ENCODE results near the gene ZNF236.

The ZNF236 gene

GRCh38 chr18:76866666-76867065 lies 44.3 kb downstream of the ZNF236 start:
- no peak for DNase-seq

DNA sequence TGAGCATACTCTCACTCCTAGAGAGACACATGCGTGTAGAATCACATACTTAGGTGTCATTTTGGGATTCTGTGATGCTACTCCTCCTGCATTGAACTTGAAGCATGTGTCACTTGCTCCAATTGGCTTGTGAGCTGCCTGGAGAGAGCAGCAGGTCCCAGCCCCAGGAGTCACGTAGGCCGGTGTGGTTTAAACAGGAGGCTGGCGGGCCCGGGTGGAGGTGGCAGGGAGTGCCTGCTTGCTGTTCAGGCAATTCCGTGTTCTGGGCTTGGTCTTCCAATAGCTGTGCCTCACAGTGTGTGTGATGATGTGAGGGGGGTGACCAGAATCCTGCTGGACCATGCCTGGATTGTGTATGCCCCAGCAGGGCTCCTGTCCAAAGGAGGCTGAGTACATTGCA lies 51.0 kb downstream of the ZNF236 start:
- no peak for DNase-seq

DNA sequence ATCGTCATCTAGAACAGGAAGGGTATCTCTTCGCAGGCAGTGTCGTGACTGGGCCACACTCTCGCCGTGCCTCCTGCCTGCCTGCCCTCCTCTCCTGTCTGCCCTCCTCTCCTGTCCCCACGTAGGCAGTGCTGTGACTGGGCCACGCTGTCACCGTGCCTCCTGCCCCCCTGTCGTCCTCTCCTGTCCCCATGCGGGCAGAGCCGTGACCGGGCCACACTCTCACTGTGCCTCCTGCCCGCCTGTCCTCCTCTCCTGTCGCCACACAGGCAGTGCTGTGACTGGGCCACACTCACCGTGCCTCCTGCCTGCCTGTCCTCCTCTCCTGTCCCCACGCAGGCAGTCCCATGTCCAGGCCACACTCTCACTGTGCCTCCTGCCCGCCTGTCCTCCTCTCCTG lies 51.4 kb downstream of the ZNF236 start:
- DNase-seq: no peak

DNA sequence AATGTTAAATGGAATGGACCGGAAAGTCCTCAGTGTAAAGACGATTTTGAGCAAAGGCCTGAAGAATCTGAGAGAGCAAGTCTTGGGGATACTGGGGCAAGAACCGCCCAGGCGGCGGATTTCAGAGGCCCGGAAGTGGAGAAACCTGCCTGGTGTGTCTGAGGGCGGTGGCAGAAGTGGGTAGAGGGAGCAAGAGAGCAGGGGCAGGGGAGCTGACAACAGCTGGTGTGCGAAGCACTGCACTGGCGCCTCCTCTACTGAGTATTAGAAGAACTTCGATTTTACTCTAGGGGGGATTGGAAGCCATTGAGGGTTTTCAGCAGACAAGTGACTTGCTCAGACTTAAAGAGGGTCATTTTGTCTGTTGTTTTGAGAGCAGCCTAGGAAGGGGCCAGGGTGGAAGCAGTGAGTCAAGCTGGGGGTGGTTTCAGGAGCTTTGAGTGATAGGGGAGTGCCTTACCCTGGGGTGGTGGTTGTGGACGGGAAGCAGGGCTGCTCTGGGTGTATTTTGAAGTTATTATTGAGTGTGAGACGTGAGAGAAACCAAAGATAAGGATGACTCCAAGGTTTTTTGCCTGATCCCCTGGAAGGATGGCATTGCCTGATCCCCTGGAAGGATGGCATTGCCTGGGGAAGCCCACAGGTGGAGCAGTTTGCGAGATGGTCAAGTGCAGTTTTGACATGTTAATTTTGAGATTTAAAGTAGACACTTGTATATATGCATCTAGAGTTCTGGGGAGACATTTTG lies 52.5 kb downstream of the ZNF236 start:
- no peak for DNase-seq

- peak; percentile 19 to 40 for DNase-seq
These were observed 53.3 kb downstream of the ZNF236 start for GRCh38 chr18:76875390-76876325.

DNA sequence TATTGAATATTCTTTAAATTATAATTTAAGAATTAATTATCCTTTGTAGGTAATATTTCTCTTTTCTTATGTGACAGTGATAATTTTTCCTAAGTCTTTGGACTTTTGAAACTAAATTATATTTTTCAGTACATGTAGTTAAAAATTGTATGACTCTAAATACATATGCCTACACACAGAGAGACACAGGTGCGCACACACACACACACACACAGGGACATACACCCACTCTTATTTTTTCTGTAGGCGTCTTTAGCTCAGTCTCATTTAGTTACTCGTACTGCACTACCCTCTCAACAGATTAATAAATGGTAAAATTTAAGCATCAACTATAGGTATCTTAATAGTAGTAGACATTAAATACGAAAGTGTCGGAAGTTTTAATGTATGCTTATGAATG lies 56.1 kb downstream of the ZNF236 start:
- DNase-seq: no peak

GRCh38 chr18:76880026-76880425 lies 57.7 kb downstream of the ZNF236 start:
- no peak for DNase-seq

- no peak for DNase-seq
These were observed 59.4 kb downstream of the ZNF236 start for GRCh38 chr18:76881744-76882143.

DNA sequence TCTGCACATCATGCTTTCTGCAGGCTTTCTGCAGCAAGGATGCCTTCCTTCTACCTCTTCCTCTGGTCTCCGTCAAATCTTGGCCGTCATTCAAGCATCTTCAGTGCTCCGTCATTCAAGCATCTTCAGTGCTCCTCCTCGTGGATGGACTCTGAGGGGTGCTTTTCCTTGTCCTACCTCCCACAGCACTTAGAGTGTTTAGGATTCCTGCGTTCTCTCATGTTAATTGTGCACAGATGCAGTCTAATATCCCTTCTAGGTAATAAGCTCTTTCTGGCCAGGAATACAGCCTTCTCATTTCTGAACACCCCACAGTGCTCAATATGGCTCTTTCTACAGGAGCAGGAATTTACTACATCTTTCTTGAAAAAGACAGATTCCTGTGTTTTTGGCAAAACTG lies 59.8 kb downstream of the ZNF236 start:
- DNase-seq: no peak

- no peak for DNase-seq
These were observed 62.6 kb downstream of the ZNF236 start for GRCh38 chr18:76885001-76885400.

- no peak for DNase-seq
These were observed 63.8 kb downstream of the ZNF236 start for GRCh38 chr18:76886112-76886511.

DNA sequence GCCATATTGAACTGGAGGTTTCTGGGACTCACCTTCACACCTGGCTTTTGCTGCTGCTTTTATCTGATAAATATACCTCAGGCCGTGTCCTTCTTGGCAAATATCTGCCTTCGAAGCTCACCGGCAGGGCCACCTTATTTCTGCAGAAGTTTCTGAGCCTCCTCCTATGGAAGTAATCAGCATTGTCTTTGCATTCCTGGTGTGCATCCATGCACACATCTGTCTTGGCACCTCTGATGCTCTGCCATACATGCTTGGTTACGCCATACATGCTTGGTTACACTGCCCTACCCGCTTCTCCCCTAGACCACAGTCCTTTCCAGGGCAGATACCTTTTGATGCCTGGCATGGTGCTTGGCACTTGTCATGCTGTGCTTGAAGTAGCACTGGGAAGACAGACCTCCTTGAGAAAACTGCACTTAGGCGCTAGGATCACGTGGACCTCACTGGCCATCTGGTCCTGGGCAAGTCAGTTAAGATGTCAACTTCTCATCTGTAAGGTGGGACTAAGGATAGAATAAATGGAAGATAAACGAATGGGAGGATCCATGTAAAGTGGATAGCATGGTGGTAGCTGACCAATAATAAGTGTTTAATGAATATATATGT lies 66.8 kb downstream of the ZNF236 start:
- DNase-seq: no peak

DNA sequence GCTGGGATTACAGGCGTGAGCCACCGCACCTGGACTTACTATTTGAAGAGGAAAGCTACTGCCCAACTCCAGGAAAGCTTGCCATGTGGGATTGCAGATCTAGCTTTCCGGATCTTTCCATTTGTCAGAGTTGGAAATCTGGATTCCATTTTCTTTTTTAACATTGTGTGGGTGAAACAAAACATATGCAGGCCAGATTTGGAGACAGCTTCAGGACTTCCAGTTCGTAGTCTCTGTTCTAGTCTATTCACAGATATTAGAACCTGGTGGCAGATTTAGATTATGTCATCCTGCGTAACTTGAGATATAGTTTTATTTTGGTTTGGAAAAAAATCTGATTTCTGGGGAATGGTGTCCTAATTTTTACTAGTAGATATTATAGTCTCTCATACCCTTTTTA lies 70.5 kb downstream of the ZNF236 start:
- no peak for DNase-seq

DNA sequence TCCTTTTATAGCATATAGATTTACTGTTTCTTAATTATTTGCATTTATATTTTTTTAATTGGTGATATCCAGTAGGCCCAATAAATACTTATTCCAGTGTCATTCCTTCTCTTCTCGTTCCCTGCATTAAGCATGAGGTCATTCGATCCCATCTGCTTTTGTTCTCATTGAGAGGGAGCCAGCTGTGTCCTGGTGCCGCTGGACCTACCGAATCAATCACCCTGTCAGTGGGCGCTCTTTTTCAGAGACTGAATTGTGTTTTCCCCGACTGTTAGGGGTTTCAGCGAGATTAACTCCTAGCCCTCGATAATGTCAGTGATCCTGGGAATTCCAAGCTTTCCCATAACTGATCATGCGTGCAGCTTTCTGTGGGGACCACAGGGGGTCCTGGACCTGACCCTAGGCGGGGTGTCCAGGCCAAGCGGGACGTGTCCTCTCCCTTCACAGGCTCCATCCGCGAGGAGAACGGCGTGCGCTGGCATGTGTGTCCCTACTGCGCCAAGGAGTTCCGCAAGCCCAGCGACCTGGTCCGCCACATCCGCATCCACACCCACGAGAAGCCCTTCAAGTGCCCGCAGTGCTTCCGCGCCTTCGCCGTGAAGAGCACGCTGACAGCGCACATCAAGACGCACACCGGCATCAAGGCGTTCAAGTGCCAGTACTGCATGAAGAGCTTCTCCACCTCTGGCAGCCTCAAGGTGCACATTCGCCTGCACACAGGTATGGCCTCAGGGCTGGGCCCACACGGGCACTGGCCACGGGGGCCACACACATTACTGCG lies 72.4 kb downstream of the ZNF236 start:
- DNase-seq: no peak

DNA sequence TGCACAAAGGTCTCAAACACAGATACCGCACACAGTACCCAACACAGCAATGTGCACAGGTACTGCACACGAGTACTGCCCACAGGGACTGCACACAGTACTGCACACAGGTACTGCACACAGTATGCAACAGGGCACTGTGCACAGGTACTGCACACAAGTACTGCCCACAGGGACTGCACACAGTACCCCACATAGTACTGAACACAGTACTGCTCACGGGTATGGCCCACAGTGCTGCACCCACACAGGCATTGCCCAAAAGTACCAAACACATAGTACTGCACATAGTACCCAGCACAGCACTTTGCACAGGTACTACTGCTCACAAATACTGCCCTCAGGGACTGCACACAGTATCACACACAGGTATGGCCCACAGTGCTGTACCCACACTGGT lies 73.1 kb downstream of the ZNF236 start:
- DNase-seq: no peak

GRCh38 chr18:76896677-76897076 lies 74.3 kb downstream of the ZNF236 start:
- no peak for DNase-seq

DNA sequence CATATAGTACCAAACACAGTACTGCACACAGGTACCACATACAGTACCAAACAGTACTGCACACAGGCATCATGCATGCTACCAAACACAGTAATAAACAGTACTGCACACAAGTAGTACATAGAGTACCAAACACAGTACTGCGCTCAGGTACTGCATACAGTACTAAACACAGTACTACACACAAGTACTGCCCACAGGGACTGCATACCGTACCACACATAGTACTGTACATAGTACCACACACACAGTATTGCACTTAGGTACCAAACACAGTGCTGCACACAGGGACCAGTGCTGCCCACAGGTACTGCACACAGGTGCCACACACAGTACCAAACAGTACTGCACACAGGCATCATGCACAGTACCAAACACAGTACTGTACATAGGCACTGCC lies 74.9 kb downstream of the ZNF236 start:
- no peak for DNase-seq

GRCh38 chr18:76903386-76903785 lies 81.0 kb downstream of the ZNF236 start:
- no peak for DNase-seq

DNA sequence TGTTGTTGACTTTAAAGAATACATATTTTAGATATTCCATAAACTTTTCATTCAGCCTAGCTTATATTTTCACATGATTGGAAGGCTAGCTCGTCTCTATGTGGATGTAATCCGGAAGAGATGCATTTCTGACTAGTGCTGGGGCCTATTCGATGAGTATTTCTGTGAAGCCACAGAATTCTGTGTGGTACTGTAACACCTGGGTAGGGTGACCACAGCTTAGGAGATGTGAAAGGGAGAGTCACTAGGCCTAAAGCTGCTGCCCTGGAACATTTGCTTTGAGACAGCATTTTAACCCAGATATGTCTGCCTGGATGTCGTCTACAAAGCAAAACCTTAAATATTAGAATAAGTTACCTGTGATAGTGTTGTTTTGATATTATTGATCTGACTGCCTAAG lies 83.5 kb downstream of the ZNF236 start:
- no peak for DNase-seq

GRCh38 chr18:76908277-76908676 lies 85.9 kb downstream of the ZNF236 start:
- DNase-seq: no peak

DNA sequence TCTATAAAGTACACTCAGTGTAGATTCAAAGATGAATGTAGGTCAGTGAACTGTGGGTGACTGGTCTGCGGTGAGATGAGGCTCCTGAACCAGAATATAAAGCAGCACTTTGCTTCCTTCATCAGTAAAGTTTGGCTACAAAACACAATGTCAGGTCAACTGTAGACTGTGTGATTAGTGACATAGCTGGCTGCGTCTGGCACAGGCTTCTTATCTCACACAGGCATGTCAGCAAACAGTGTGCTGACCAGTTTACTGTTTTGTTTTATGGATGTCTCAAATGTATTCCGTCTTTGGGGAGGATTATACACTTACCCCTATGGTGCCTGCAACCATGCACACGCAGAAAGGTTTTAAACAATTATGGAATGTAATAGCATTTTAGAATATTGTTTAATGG lies 87.1 kb downstream of the ZNF236 start:
- no peak for DNase-seq

DNA sequence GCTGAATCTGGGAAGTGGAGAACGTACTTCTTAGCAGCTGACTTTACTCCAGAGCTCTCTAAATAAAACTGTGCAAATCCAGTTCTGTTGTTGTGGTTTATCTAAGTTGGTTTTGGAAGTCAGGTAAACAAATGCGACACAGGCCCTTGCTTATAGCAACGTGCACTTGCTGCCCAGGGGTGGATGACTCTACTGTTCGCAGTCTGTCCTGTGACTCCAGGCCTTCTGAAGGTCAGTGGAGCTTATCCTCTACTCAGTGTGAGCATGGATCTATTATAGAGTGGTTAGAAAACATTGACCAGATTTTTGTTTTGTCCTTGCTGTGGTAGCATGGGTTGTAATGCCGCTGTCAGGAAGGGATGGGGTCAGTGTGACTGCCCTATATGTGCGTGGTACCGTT lies 89.1 kb downstream of the ZNF236 start:
- DNase-seq: no peak

GRCh38 chr18:76913583-76913982 lies 91.2 kb downstream of the ZNF236 start:
- no peak for DNase-seq

Measured in NCI-H187 (cell line).